ENCODE measurements around the gene TUB.
A peak's percentile ranks its signal among the peaks of the same experiment; 100 is the strongest.

TUB gene

DNA sequence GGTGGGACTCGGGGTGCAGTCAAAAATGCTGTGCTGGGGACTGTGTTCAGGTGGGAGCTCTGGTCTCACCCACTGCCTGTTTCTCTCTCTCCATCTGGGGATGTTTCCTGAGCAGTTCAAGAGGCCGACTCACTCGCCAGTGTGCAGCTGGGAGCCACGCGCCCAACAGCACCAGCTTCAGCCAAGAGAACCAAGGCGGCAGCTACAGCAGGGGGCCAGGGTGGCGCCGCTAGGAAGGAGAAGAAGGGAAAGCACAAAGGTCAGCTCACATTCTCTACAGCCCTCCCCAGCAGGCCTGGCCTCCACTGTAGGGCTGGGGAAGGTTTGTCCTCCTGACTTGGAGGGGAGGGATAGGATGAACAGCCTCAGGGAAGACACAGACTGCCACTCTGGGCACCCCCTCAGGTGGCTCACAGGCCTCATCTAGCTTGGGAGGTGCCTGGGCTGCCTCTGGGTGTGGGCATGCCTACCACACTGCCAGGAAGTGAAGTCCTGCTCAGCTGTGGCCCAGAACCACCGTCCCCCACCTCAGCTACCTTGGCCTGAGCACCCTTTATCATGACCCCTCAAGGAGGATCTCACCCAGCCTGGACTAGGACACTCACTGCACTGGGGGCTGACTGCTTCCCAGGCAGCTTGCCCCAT lies 13.0 kb downstream of the TUB start:
- no peak for DNase-seq

- no peak for DNase-seq
Observed at GRCh38 chr11:8094656-8095055, 13.6 kb downstream of the TUB start.

GRCh38 chr11:8095371-8095770 lies 14.4 kb downstream of the TUB start:
- no peak for DNase-seq

DNA sequence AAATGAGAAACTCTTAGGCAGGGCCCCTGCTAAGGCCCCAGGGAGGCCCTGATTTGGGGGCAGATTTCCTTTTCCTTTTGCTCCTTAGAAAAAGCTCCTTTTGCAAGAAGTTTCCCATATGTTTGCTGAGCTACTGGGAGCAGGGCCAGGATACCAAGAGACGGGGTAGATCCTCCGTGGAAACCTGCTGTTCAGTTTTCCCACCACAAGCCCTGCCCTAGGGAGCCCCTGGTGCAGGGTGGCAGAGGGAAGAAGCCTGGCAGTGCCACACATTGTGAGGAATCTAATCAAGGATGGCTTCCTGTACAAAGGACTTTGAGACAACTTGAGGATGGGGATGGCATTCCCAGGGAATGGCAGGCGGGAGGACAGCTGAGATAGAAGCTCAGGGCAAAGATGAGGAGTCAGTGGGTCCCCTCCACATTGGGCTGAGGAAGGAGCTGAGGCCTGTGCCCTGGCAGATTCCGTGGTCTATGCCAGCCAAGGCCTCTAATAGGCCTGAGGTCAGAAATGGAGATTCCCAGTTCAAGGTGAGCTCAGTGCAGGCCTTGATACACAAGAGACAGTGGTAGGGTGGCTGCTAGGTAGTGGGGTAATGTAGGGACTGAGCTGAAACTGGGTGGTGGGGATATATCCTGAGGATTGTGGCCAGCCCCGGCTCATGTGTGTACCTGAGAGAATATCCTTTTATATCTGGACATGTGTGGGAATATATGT lies 15.0 kb downstream of the TUB start:
- no peak for DNase-seq

- DNase-seq = no peak
Observed at GRCh38 chr11:8096575-8096974, 15.6 kb downstream of the TUB start.

GRCh38 chr11:8097062-8097461 lies 16.1 kb downstream of the TUB start:
- no peak for DNase-seq

- no peak for DNase-seq
Observed at GRCh38 chr11:8097468-8097867, 16.5 kb downstream of the TUB start.

DNA sequence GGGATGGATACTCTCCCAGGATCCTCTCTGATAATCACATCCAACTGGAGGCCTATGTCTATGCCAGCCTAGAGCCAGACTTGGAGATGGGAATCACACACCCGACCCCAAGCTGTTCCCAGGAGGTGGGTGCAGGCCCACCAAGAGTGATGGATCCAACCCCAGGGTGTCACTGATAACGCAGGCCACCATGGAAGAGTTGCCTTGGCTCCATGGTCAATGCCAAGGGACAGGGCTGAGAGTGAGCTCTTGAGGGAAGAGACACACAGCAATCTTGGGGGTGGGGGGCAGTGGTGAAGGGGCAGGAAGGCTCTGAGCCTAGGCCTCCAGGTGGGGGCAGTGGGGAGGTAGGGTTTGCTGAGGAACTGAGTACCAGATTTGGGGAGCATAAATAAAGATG lies 16.9 kb downstream of the TUB start:
- no peak for DNase-seq

- no peak for DNase-seq
Observed at GRCh38 chr11:8098361-8098760, 17.4 kb downstream of the TUB start.

GRCh38 chr11:8098879-8099278 lies 17.9 kb downstream of the TUB start:
- no peak for DNase-seq

- peak; percentile 64 for DNase-seq
Observed at GRCh38 chr11:8099291-8099899, 18.4 kb downstream of the TUB start.

DNA sequence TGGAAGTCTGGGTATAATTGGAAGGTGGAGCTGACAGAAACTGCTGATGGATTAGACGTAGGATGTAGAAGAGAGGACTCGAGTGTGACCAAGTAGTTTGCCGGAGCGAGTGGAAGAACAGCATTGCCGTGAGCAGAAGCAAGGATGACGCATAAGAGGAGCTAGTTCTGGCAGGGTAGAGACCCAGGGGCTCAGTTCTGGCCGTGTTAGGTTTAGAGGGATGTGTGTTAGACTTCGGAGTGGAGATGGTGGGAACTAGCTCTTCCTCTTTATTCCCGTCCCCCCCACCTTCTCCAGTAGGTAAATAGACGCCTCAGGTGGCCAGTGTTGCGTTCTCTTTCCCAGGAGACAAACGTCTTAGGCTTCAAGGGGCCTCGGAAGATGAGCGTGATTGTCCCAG lies 19.1 kb downstream of the TUB start:
- no peak for DNase-seq

- no peak for DNase-seq
Observed at GRCh38 chr11:8100605-8101004, 19.6 kb downstream of the TUB start.

GRCh38 chr11:8101421-8101820 lies 20.4 kb downstream of the TUB start:
- no peak for DNase-seq

GRCh38 chr11:8102296-8102915 lies 21.4 kb downstream of the TUB start:
- DNase-seq = no peak

DNA sequence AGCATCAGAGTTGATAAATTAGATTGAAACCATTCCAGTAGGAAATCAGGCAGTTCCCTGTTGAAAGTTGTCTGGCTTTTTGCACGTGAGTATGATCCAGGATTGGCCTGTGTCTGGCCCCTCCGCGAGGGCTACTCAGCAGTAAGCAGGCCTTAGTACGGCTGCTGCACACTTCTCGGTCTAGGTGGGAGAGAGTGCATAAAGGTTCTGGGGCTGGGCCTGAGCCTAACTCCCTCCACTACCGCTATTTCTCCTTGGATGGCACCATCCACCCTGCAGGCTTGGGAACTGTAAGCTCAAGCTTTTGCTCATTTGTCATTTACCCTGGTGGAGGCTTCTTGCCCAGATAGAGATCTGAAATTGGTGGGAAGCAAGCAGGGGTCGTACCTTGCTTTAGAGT lies 22.0 kb downstream of the TUB start:
- no peak for DNase-seq

DNA sequence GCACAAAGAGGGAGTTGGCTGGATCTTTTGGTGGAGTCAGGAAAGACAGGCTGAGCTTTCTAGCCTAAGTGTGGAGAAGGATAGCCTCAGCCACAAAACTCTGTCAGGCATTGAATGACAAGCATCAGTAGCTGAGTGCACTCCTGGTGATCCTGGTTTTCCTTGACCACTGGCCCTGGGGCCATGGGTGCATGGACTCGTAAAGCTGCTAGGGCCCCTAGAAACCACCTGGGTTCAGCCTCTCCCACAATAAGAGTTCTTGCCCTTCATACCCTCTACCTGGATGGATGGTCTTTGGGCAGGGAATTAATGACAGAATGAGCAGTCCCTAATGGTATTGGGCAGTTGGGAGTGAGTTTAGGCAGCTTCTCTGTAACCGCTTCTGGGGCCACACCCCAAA lies 22.9 kb downstream of the TUB start:
- no peak for DNase-seq

GRCh38 chr11:8105133-8105532 lies 24.1 kb downstream of the TUB start:
- DNase-seq = no peak

GRCh38 chr11:8105666-8106065 lies 24.7 kb downstream of the TUB start:
- DNase-seq = no peak

DNA sequence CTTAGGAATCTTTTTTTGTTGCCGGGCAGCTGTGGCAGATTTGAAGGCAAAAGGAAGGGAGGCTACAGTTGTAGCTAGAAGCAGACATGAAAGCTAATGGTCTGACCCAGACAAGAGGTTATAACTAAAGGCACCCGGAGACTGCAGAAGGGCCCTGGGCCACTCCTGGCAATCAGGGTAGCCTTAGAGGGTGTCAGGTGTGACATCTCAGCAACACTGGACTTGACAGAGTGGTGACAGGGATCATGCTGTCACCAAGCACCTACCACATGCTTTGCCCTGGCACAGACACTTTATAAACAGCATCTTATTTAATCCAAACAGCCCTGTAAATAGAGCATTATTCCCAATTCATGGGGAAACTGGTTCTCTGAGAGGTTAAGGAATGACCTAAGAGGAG lies 25.7 kb downstream of the TUB start:
- no peak for DNase-seq

- no peak for DNase-seq
Observed at GRCh38 chr11:8107642-8108041, 26.6 kb downstream of the TUB start.

- DNase-seq = no peak
Observed at GRCh38 chr11:8108421-8108820, 27.4 kb downstream of the TUB start.

DNA sequence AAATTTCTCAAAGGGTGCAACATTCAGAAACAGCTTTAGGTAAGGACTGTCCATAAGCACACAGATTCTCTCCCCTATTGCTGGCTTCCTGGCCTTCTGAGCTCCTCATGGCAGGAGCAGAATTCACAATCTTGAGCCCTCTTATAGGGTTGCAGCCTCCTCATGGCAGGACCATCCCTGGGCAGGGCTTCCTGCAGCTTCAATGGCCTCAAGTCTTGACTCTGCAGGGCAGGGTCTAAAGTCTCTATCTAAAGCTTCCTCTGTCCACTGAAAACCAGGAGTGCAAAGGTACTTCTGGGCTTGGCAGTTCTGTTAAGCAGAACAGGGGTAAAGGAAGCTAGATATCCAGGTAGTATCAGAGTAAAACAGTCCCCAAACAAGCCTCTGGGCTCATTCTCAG lies 28.7 kb downstream of the TUB start:
- DNase-seq = no peak

DNA sequence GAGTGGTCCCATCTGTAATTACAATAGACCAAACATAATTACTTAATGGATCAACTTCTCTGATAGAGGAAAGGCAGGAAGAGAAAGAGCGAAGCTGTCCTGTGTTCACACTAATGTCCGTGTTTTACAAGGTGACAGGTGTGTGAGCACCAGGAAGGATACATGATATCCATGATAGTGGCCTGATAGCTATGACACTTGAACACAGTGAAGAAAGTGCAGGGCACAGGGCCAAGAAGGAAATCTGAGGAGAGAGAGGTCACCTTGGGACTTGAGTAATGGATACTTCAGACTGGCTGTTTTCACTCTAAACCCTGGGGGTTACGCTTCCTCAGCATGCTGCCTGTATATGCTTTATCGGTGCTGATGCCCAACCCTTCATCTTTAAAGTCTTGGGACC lies 29.4 kb downstream of the TUB start:
- DNase-seq = no peak
